Measurements from ENCODE around the gene ALG1. TPM values are rescaled to one million over a fixed set of nuclear protein-coding genes. Genes with fewer than 3 reads are reported as not detected.

Gene ALG1
- total RNA-seq, 2 donors from 2014 or later: 27.7 to 51.3 TPM

DNA sequence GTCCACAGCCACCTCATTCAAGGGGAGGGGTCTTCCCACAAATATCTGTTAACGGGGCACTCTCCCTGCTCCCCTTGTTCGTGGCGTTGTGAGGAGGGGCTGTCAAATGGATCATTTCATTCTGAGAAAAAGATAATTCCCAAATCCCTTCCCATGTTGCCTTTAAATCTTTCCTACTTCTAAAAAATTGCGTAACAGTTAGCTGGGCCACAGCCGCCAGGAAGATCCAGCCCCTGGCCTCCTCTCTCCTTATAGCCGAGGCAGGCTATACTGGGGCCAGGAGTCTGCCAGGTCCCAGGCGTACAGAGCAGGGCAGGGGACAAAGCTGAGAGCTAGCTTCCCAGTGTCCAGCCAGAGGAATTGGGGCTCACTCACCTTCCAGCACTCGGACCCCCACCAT, 6.3 kb upstream of the ALG1 start:
- Histone ChIP-seq H3K27me3 (no peaks in the 10 kb centered on the region), H3K27ac (no peak overlapping the region), H3K36me3 (no peaks in the 10 kb centered on the region), H3K9ac (ENCODE audit: low read depth in 2 of 2, low read length in 2 of 2) (peak overlapping the region in 1 of 2 donors; percentile 2), H3K9me3 (no peaks in the 10 kb centered on the region), H3K4me3 (no peak overlapping the region), H3K4me1 (peaks cover 8% of the 10 kb centered on the region)
- intact Hi-C loops (cut with DNase I): no loop called here
- no peak for DNase-seq
- TF ChIP-seq, protein P1, sequence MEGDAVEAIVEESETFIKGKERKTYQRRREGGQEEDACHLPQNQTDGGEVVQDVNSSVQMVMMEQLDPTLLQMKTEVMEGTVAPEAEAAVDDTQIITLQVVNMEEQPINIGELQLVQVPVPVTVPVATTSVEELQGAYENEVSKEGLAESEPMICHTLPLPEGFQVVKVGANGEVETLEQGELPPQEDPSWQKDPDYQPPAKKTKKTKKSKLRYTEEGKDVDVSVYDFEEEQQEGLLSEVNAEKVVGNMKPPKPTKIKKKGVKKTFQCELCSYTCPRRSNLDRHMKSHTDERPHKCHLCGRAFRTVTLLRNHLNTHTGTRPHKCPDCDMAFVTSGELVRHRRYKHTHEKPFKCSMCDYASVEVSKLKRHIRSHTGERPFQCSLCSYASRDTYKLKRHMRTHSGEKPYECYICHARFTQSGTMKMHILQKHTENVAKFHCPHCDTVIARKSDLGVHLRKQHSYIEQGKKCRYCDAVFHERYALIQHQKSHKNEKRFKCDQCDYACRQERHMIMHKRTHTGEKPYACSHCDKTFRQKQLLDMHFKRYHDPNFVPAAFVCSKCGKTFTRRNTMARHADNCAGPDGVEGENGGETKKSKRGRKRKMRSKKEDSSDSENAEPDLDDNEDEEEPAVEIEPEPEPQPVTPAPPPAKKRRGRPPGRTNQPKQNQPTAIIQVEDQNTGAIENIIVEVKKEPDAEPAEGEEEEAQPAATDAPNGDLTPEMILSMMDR (IDR thresholded peaks at IDR 0.05): no peak

DNA sequence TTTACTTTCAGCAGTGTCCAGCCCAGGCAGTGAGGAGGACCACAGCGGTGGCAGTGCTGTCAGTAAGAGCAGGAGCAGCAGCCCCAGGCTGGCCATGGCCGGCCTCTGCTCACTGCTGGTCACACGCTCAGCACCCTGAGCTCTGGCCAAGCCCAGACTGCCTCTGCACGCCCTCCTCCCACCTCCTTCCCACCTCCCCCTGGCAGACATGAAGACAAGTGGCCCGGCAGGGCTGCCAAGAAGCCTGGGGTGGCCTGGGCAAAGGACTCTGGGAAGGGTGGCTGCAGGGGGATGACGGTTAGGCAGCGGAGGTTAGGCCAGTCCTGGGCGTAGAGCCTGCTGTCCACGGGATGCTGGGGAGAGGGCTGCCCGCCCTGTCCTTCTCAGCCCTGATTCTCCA, 5.8 kb upstream of the ALG1 start, which contains the start of gene C16orf89:
Gene C16orf89 (minus strand): TSS at position 144 of the 400 bp plus-strand sequence. CDS start 48 bp downstream, at position 96.
- Histone ChIP-seq H3K9me3 (no peaks in the 10 kb centered on the region), H3K4me3 (no peak within 1 kb of the TSS), H3K27ac (no peak within 1 kb of the TSS), H3K9ac (ENCODE audit: low read depth in 2 of 2, low read length in 2 of 2) (peak within 1 kb of the TSS in 1 of 2 donors; percentile 2), H3K4me1 (peaks cover 8% of the 10 kb centered on the region), H3K27me3 (no peaks in the 10 kb centered on the region), H3K36me3 (no peaks in the 10 kb centered on the region)
- peak; percentile 49 for DNase-seq
- TF ChIP-seq, protein P1 (IDR thresholded peaks at IDR 0.05): no peak
- intact Hi-C loops (cut with DNase I): no loop called here

DNA sequence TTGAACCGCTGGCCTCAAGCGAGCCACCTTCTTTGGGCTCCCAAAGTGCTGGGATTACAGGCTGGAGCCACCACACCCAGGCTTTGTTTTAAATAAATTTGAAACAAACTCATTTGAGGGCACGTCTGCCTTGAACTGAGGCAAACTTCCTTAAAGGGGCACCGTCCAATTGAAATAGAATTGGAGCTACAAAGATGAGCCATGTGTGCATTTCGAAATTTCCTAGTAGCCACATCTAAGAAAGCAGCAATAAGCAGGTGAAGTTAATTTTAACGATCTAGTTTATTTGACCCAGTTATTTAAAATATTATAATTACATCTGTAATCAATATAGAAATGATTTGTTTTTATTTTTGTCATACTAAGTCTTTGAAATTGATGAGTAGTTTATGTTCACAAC, 5.1 kb upstream of the ALG1 start:
- H3K36me3 ChIP-seq: no peaks in the 10 kb centered on the region
- no peaks in the 10 kb centered on the region for H3K9me3 ChIP-seq
- no peaks in the 10 kb centered on the region for H3K27me3 ChIP-seq
- no peak overlapping the region for H3K27ac ChIP-seq
- DNase-seq: no peak
- TF ChIP-seq, protein P1 (IDR thresholded peaks at IDR 0.05): no peak
- no peak overlapping the region for H3K4me3 ChIP-seq
- H3K9ac ChIP-seq (ENCODE audit: low read depth in 2 of 2, low read length in 2 of 2): no peak overlapping the region
- intact Hi-C loops (cut with DNase I): no loop called here
- peaks cover 8% of the 10 kb centered on the region for H3K4me1 ChIP-seq

DNA sequence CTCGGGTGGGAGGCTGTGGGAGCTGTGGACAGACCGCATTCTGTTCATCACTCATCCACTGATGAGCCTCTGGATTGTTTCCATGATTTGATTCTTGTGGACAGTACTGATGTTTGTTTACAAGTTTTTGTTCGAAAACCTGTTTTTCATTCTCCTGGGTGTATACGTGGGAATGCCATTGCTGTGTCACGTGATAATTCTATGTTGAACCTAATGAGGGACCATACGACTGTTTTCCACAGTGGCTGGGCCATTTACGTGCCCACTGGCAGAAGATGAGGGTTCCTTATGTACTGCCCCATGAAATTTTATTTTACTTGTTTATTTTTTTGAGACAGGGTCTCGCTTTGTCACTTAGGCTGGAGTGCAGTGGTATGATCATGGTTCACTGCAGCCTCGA, 2.6 kb upstream of the ALG1 start:
- intact Hi-C loops (cut with DNase I): no loop called here
- no peak overlapping the region for H3K4me3 ChIP-seq

DNA sequence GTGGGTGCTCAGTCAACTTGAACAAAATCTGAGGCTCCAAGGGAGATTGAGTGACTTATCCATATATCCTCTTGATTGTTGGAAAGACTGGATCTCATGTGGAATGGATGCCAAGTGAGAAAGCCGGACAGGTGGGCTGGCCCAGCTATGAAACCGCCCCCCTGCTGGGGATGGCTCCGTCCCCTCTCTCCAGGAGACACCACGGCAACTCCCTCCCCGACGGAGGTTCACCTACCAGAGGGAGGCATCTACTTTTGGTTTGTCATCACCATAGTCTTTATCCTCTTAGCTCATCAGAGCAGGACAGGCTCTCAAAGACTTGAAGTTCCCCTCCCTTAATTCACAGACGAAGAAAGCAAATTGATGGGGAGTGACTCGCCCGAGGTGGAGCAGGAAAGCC, 1.8 kb upstream of the ALG1 start:
- no peaks in the 10 kb centered on the region for H3K36me3 ChIP-seq
- no peak overlapping the region for H3K4me3 ChIP-seq
- DNase-seq: no peak
- peaks cover 13% of the 10 kb centered on the region for H3K4me1 ChIP-seq
- H3K27ac ChIP-seq: no peak overlapping the region
- TF ChIP-seq, protein P1 (IDR thresholded peaks at IDR 0.05): no peak
- H3K27me3 ChIP-seq: no peaks in the 10 kb centered on the region
- H3K9me3 ChIP-seq: no peaks in the 10 kb centered on the region
- H3K9ac ChIP-seq (ENCODE audit: low read depth in 2 of 2, low read length in 2 of 2): no peak overlapping the region
- intact Hi-C loops (cut with DNase I): loop anchor here (10.0 kb wide), 1 partner anchor 105 kb away; no protein-coding TSS in a partner anchor

More for the DNA sequence above, 2.6 kb upstream of the ALG1 start:
- Histone ChIP-seq H3K4me1 (peaks cover 13% of the 10 kb centered on the region), H3K9ac (ENCODE audit: low read depth in 2 of 2, low read length in 2 of 2) (no peak overlapping the region), H3K9me3 (no peaks in the 10 kb centered on the region), H3K27me3 (no peaks in the 10 kb centered on the region), H3K36me3 (no peaks in the 10 kb centered on the region), H3K27ac (no peak overlapping the region)
- TF ChIP-seq, protein P1 (IDR thresholded peaks at IDR 0.05): no peak
- DNase-seq: no peak

Data from colonic mucosa (tissue), 4 donors.